ENCODE data around the gene WDR43. TPM values are rescaled to one million over a fixed set of nuclear protein-coding genes. Genes with fewer than 3 reads are reported as not detected.
A peak's percentile ranks its signal among the peaks of the same experiment; 100 is the strongest.
"Not testable (repeated sequence)": the region's sequence is repeated elsewhere in the genome, so short reads cannot be mapped to it uniquely, and the experiment has no call there.

WDR43 gene
- total and polyA plus RNA-seq, 4 experiments from 2014 or later = 36.2 to 57.9 (median 55.2) TPM

DNA sequence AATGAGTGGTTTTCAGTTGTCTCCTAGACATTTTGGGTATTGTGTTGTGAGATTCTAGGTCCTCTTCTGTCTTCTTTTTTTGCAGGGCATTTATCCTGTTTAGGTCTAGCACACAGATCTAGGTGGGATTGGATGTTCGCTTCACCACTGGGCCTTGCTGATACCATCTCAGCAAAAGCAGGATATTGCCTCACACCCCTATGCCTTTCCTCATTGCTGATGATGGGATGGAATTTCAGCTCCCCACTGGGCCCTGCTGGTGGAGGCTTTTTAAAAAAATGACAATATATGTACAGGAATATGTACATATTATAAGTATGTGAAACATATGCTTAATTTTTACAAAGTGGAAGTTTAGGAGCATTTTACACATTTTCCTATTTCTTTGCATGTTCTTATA is 81.2 kb downstream of the WDR43 start:
- Mint-ChIP-seq H3K27me3 (no peaks in the 10 kb centered on the region), H3K27ac (no peak overlapping the region), H3K4me1 (peaks cover 5 to 7% (median 6%) of the 10 kb centered on the region in 4 donors), H3K36me3 (no peaks in the 10 kb centered on the region), H3K9me3 (peaks cover 0 to 4% (median 0%) of the 10 kb centered on the region in 8 donors), H3K4me3 (no peak overlapping the region)
- POLR2A ChIA-PET (ENCODE audit: partially characterized antibody) = no interaction called here
- Histone ChIP-seq H3K4me3 (ENCODE audit: low read length in 2 of 2) (no peak overlapping the region), H3K36me3 (ENCODE audit: insufficient read depth, low read length) (no peaks in the 10 kb centered on the region), H3K4me1 (ENCODE audit: insufficient read depth, low read length) (peaks cover 8% of the 10 kb centered on the region), H3K27me3 (ENCODE audit: insufficient read depth, low read length) (no peaks in the 10 kb centered on the region), H3K9me3 (ENCODE audit: control insufficient read depth in 1 of 2, low read length in 2 of 2) (no peaks in the 10 kb centered on the region), H3K27ac (ENCODE audit: low read depth, low read length) (no peak overlapping the region)
- CTCF ChIA-PET (ENCODE audit: partially characterized antibody) = interaction anchor here (1.5 kb wide), 1 partner anchor 17 kb away, joined by 5 read pairs; no protein-coding TSS in a partner anchor
- intact Hi-C loops (cut with micrococcal nuclease) = no loop called here
- no peak for DNase-seq

DNA sequence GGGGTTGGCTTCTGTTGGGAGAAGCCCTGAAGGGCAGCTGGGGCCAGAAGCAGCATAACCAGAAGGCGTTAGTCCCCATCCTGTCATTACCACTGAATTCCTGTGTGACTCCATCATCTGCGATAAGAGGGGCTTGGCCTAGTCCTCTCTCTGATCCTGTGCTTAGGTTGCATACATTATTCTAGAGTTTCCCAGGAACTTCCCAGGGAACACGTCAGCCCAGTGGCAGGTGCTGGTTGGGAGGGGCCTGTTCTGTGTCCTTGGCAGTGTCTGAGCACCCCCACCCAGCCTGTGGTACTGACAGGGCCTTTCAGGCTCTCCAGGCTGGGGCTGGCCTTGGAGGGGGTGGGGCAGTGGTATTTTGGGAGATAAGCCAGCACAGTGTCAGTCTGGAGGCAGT is 82.1 kb downstream of the WDR43 start:
- no peak for DNase-seq
- Mint-ChIP-seq H3K4me1 (peaks cover 5 to 7% (median 6%) of the 10 kb centered on the region in 4 donors), H3K4me3 (no peak overlapping the region), H3K27ac (peak overlapping the region in 2 of 7 donors; percentile 3 to 55), H3K9me3 (peaks cover 0 to 4% (median 0%) of the 10 kb centered on the region in 8 donors), H3K36me3 (no peaks in the 10 kb centered on the region), H3K27me3 (no peaks in the 10 kb centered on the region)
- Histone ChIP-seq H3K36me3 (ENCODE audit: insufficient read depth, low read length) (no peaks in the 10 kb centered on the region), H3K4me1 (ENCODE audit: insufficient read depth, low read length) (peaks cover 8% of the 10 kb centered on the region), H3K4me3 (ENCODE audit: low read length in 2 of 2) (no peak overlapping the region), H3K9me3 (ENCODE audit: control insufficient read depth in 1 of 2, low read length in 2 of 2) (no peaks in the 10 kb centered on the region), H3K27me3 (ENCODE audit: insufficient read depth, low read length) (no peaks in the 10 kb centered on the region), H3K27ac (ENCODE audit: low read depth, low read length) (no peak overlapping the region)
- intact Hi-C loops (cut with micrococcal nuclease) = no loop called here
- POLR2A ChIA-PET (ENCODE audit: partially characterized antibody) = no interaction called here
- CTCF ChIA-PET (ENCODE audit: partially characterized antibody) = interaction anchor here (1.5 kb wide), 1 partner anchor 18 kb away, joined by 5 read pairs; no protein-coding TSS in a partner anchor

DNA sequence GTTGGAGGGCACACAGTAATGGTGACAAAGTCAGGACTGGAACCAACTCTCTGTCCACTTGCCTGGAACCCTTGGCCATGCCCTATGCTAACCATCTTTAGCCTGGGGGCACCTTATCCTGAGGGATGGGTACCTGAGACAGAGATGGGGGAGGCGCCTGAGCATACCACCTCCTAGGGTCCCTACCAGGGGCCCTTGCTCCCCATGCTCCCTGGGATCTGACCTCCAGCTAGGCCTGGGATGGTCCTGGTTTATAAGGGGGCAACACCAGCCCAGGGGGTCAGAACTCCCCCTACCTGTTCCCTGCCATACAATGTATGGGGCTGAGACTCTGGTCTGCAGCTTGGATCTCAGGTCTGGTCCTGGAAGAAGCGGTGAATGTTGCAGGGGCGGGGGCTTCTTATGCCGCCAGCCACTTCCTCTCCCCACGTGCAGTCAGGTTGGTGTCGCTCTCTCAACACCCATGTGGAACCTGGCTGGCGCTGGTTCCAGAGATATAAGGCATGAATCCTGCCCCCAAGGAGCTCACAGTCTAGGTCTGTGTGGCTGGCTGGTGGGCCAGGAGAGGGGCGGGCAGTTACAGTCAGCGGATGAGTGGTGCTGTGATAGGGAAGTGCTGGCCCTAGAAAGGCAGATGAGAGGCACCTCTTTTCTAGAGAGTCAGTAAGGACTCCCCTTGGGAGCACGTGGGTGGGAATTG is 82.9 kb downstream of the WDR43 start:
- intact Hi-C loops (cut with micrococcal nuclease) = no loop called here
- Mint-ChIP-seq H3K36me3 (no peaks in the 10 kb centered on the region), H3K4me1 (peaks cover 5 to 7% (median 6%) of the 10 kb centered on the region in 4 donors), H3K4me3 (no peak overlapping the region), H3K9me3 (peaks cover 0 to 3% (median 0%) of the 10 kb centered on the region in 8 donors), H3K27ac (peak overlapping the region in 1 of 7 donors; percentile 67), H3K27me3 (no peaks in the 10 kb centered on the region)
- no peak overlapping the region for H3K27ac ChIP-seq (ENCODE audit: low read depth, low read length)
- ChIA-PET CTCF (ENCODE audit: partially characterized antibody) (interaction anchor here (1.3 to 1.5 kb wide), 2 partner anchors 18 to 38 kb away, joined by 5 read pairs; no protein-coding TSS in a partner anchor), POLR2A (ENCODE audit: partially characterized antibody) (no interaction called here)
- no peak for DNase-seq
- H3K36me3 ChIP-seq (ENCODE audit: insufficient read depth, low read length) = no peaks in the 10 kb centered on the region
- no peak overlapping the region for H3K4me3 ChIP-seq (ENCODE audit: low read length in 2 of 2)
- no peaks in the 10 kb centered on the region for H3K27me3 ChIP-seq (ENCODE audit: insufficient read depth, low read length)
- peaks cover 8% of the 10 kb centered on the region for H3K4me1 ChIP-seq (ENCODE audit: insufficient read depth, low read length)
- H3K9me3 ChIP-seq (ENCODE audit: control insufficient read depth in 1 of 2, low read length in 2 of 2) = no peaks in the 10 kb centered on the region

DNA sequence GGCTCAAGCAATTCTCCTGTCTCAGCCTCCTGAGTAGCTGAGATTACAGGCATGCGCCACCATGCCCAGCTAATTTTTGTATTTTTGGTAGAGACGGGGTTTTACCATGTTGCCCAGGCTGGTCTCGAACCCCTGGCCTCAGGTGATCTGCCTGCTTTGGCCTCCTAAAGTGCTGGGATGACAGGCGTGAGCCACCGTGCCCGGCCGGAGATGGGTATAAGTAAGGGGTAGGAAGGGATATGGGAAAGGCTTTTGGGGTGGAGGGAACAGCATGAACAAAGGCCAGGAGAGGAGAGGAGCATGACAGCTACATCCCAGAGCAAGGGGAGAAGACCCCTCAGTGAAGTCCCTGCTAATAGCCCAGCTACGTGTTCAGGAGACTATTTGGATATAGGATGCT is 83.5 kb downstream of the WDR43 start:
- POLR2A ChIA-PET (ENCODE audit: partially characterized antibody) = interaction anchor here (0.8 to 1.0 kb wide), 2 partner anchors 34 to 37 kb away, joined by 3 to 4 read pairs; no protein-coding TSS in a partner anchor
- intact Hi-C loops (cut with micrococcal nuclease); H3K4me1 ChIP-seq (ENCODE audit: insufficient read depth, low read length); H3K36me3 ChIP-seq (ENCODE audit: insufficient read depth, low read length); H3K4me1 Mint-ChIP-seq; DNase-seq; H3K36me3 Mint-ChIP-seq; H3K27me3 Mint-ChIP-seq; H3K9me3 Mint-ChIP-seq; H3K9me3 ChIP-seq (ENCODE audit: control insufficient read depth in 1 of 2, low read length in 2 of 2); H3K27me3 ChIP-seq (ENCODE audit: insufficient read depth, low read length); H3K27ac ChIP-seq (ENCODE audit: low read depth, low read length); H3K4me3 ChIP-seq (ENCODE audit: low read length in 2 of 2); H3K4me3 Mint-ChIP-seq: not testable (repeated sequence)
- peak overlapping the region in 1 of 7 donors; percentile 67 for H3K27ac Mint-ChIP-seq
- CTCF ChIA-PET (ENCODE audit: partially characterized antibody) = interaction anchor here (0.6 to 1.3 kb wide), 2 partner anchors 13 to 37 kb away, joined by 3 to 5 read pairs; no protein-coding TSS in a partner anchor

- Histone ChIP-seq H3K36me3 (ENCODE audit: insufficient read depth, low read length) (no peaks in the 10 kb centered on the region), H3K27ac (ENCODE audit: low read depth, low read length) (no peak overlapping the region), H3K4me1 (ENCODE audit: insufficient read depth, low read length) (no peaks in the 10 kb centered on the region), H3K27me3 (ENCODE audit: insufficient read depth, low read length) (no peaks in the 10 kb centered on the region), H3K9me3 (ENCODE audit: control insufficient read depth in 1 of 2, low read length in 2 of 2) (no peaks in the 10 kb centered on the region), H3K4me3 (ENCODE audit: low read length in 2 of 2) (no peak overlapping the region)
- Mint-ChIP-seq H3K4me3 (no peak overlapping the region), H3K36me3 (no peaks in the 10 kb centered on the region), H3K27me3 (no peaks in the 10 kb centered on the region), H3K4me1 (no peaks in the 10 kb centered on the region), H3K9me3 (peaks cover 0 to 3% (median 0%) of the 10 kb centered on the region in 8 donors), H3K27ac (peak overlapping the region in 1 of 7 donors; percentile 44)
- POLR2A ChIA-PET (ENCODE audit: partially characterized antibody) = interaction anchor here (0.8 to 1.0 kb wide), 2 partner anchors 34 to 37 kb away, joined by 3 to 4 read pairs; no protein-coding TSS in a partner anchor
- DNase-seq = no peak
- intact Hi-C loops (cut with micrococcal nuclease) = no loop called here
- CTCF ChIA-PET (ENCODE audit: partially characterized antibody) = interaction anchor here (1.3 kb wide), 1 partner anchor 36 kb away, joined by 5 read pairs; no protein-coding TSS in a partner anchor
These were observed 84.1 kb downstream of the WDR43 start for GRCh38 chr2:28978606-28979005.

DNA sequence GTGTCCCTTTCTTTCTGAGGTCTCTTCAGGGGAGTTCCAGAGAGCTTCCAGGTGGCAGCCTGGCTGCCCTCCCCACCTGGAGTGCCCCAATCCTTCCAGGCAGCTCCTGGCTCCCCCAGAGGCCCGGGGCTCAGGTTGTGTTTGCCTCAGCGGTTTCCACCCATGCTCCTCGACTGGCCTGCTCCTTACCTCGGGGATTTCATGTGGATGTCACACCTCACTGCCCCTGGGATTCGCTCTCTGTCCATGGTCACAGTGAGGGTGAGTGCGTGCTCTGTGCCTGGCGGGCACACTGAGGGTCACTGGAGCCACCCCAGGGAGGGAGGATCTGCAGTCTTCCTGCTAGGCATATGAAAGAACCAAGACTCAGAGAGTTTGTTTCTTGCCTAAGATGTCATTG is 84.6 kb downstream of the WDR43 start:
- no peak for DNase-seq
- Histone ChIP-seq H3K27me3 (ENCODE audit: insufficient read depth, low read length) (no peaks in the 10 kb centered on the region), H3K27ac (ENCODE audit: low read depth, low read length) (no peak overlapping the region), H3K9me3 (ENCODE audit: control insufficient read depth in 1 of 2, low read length in 2 of 2) (no peaks in the 10 kb centered on the region), H3K36me3 (ENCODE audit: insufficient read depth, low read length) (no peaks in the 10 kb centered on the region), H3K4me3 (ENCODE audit: low read length in 2 of 2) (no peak overlapping the region), H3K4me1 (ENCODE audit: insufficient read depth, low read length) (no peaks in the 10 kb centered on the region)
- no peaks in the 10 kb centered on the region for H3K27me3 Mint-ChIP-seq
- POLR2A ChIA-PET (ENCODE audit: partially characterized antibody) = interaction anchor here (0.8 to 1.0 kb wide), 2 partner anchors 33 to 36 kb away, joined by 3 to 4 read pairs; no protein-coding TSS in a partner anchor
- no peaks in the 10 kb centered on the region for H3K36me3 Mint-ChIP-seq
- intact Hi-C loops (cut with micrococcal nuclease) = no loop called here
- H3K4me3 Mint-ChIP-seq = no peak overlapping the region
- CTCF ChIA-PET (ENCODE audit: partially characterized antibody) = interaction anchor here (1.3 kb wide), 1 partner anchor 20 kb away, joined by 3 read pairs; no protein-coding TSS in a partner anchor
- peaks cover 0 to 4% (median 0%) of the 10 kb centered on the region in 4 donors for H3K4me1 Mint-ChIP-seq
- peak overlapping the region in 1 of 7 donors; percentile 69 for H3K27ac Mint-ChIP-seq
- peaks cover 0 to 3% (median 0%) of the 10 kb centered on the region in 8 donors for H3K9me3 Mint-ChIP-seq

GRCh38 chr2:28979576-28980366 is 85.3 kb downstream of the WDR43 start:
- Histone ChIP-seq H3K27me3 (ENCODE audit: insufficient read depth, low read length) (no peaks in the 10 kb centered on the region), H3K4me3 (ENCODE audit: low read length in 2 of 2) (no peak overlapping the region), H3K27ac (ENCODE audit: low read depth, low read length) (no peak overlapping the region), H3K9me3 (ENCODE audit: control insufficient read depth in 1 of 2, low read length in 2 of 2) (no peaks in the 10 kb centered on the region), H3K4me1 (ENCODE audit: insufficient read depth, low read length) (no peaks in the 10 kb centered on the region), H3K36me3 (ENCODE audit: insufficient read depth, low read length) (no peaks in the 10 kb centered on the region)
- intact Hi-C loops (cut with micrococcal nuclease) = no loop called here
- Mint-ChIP-seq H3K4me3 (no peak overlapping the region), H3K9me3 (peaks cover 0 to 2% (median 0%) of the 10 kb centered on the region in 8 donors), H3K27ac (peak overlapping the region in 1 of 7 donors; percentile 69), H3K27me3 (no peaks in the 10 kb centered on the region), H3K4me1 (peaks cover 0 to 4% (median 0%) of the 10 kb centered on the region in 4 donors), H3K36me3 (no peaks in the 10 kb centered on the region)
- no peak for DNase-seq
- POLR2A ChIA-PET (ENCODE audit: partially characterized antibody) = no interaction called here
- CTCF ChIA-PET (ENCODE audit: partially characterized antibody) = interaction anchor here (1.3 to 1.6 kb wide), 2 partner anchors 21 to 31 kb away, joined by 3 to 4 read pairs; no protein-coding TSS in a partner anchor

All from CD4-positive, alpha-beta memory T cell (primary cell).